HG03520 (cell line): ENCODE data around the gene PCBP3.
"Not testable (repeated sequence)": the region's sequence is repeated elsewhere in the genome, so short reads cannot be mapped to it uniquely, and the experiment has no call there.

ENCODE experiments used
- ATAC-seq: cut with Tn5 transposase; IDR thresholded peaks from one replicate; pipeline ENCODE4 v1.9.1; 2021; ENCODE audit warnings: mild to moderate bottlenecking, moderate library complexity; ENCODE audit not compliant: unreplicated experiment

Gene PCBP3

DNA sequence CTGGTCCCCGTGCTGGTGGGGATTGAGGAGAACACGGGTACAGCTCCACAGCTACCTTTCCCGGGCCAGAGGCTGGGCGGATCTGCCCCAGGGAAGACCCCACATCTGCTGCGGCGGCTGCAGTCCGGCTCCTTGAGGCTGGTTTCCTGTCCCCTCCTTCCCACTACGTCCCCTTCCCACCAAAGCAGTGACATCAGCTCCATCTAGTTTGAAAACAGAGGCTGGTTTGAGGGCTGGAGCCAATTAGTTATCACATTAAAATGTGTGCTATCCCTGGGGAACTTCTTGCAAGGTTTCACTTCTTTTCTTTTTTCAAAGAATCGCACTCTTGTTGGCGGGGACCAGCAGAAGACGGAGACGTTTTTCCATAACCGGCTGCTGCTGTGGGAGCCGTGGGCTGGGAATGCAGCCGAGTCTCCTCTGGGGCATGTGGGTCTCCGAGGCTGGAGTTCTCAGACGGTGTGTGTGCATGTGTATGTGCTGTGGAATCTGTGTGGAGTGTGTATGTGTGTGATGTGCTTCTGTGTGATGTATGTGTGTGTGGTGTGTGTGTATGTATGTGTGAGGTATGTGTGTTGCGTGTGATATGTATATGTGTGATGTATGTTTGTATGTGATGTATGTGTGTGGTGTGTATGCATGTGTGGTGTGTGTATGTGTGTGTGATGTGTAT lies 8.9 kb upstream of the PCBP3 start:
- no peak for ATAC-seq

DNA sequence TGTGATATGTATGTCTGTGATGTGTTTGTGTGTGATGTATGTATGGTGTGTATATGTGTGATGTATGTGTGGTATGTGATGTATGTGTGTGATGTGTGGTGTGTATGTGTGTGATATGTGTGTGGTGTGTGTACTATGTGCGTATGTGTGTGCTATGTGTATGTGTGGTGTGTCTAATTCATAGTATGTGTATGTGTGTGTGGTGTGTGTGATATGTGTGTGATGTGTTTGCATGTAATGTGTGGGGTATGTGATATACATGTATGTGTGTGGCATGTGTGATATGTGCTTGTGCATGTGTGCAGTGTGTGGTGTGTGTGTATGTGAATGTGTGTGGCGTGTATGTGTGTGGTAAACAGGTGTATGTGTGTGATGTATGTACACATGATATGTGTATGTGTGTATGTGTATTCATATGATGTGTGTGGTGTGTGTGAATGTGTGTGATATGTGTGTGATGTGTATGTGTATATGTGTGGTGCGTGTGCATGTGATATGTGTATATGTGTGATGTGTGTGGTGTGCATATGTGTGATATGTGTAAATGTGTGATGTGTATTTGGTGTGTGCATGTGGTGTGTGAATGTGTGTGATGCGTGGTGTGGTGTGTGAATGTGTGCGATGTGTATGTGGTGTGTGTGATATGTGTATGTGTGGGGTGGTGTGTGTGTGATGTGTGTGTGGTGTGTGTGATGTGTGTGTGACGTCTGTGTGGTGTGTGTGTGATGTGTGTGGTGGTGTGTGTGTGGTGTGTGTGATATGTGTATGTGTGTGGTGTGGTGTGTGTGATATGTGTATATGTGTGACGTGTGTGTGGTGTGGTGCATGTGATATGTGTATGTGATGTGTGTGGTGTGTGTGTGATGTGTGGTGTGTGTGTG lies 8.0 kb upstream of the PCBP3 start:
- ATAC-seq, result no peak

DNA sequence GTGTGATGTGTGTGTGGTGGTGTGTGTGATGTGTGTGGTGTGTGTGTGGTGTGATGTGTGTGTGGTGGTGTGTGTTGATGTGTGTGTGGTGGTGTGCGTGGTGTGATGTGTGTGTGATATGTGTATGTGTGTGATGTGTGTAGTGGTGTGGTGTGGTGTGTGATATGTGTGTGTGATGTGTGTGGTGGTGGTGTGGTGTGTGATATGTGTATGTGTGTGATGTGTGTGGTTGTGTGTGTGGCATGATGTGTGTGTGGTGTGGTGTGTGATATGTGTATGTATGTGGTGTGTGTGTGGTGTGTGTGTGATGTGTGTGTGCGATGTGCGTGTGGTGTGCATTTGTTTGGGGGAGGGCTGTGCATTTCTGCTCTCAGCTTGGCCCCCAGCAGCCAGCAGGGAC lies 7.1 kb upstream of the PCBP3 start:
- no peak for ATAC-seq

DNA sequence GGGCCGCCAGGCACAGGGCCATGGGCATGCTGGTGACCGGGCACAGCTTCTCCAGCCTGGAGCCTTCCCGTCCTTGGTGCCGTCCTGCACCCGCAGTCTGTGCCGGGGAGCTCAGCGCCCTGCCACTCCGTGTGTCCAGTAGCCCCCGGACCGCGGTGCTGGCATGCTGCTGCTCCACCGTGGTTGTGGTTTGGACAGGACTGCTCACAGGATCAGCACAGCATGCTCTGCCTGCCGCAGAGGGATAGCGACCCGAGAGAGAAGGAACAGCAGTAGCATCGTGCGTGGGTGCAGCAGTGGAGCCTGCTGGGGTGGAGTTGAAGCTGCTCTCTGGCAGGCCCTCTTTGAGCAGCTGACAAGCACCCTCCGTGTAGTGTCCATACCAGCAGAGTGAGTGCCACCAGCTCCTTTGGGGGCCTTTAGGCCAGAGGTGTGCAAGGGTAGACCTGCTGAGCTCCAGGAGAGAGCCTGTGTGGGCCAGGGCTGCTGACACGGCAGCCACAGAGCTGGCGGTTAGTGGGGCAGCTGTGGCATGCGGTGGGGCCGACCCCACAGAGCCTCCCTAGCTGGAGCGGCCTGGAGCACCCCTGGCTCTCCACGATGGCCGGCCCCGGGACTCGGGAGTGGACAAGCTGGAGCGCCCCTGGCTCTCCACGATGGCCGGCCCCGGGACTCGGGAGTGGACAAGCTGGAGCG lies 6.4 kb upstream of the PCBP3 start:
- no peak for ATAC-seq

DNA sequence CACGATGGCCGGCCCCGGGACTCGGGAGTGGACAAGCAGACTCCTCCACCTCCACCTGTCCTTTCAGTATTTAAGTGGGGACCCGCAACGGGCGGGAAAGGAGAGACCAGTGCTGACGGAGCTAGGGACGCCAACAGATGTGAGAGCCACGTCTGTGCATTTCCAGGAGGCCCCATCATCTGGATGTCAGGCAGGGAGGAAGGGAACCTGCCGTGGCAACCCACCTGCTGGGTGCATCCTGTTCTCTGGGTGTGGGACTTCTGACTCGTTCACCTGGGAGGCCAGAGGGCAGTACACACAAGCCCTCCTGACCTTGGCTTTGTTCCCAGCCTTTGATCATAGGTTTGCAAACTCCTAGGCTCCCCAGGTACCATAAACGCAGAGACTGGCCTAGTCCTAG lies 5.6 kb upstream of the PCBP3 start:
- ATAC-seq, result no peak

DNA sequence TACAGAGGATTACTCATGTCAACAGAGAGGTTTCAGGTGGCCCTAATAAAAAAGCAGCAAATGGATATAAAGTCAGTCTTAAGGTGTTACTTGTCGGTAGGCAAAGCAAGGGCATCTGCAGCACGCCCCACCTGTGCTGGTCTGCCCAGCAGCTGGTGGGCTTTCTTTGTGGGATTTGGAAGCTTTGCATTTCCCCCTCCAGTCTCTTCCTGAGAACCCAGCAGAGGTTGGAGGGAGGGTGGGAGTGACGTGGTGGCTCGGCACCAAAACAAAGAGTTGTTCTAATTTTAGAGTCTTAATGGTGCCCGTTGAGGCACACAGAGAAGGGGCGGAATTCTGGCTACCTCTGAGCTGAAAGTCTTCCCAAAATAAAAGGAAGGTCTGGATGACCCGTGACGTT lies 4.8 kb upstream of the PCBP3 start:
- no peak for ATAC-seq

DNA sequence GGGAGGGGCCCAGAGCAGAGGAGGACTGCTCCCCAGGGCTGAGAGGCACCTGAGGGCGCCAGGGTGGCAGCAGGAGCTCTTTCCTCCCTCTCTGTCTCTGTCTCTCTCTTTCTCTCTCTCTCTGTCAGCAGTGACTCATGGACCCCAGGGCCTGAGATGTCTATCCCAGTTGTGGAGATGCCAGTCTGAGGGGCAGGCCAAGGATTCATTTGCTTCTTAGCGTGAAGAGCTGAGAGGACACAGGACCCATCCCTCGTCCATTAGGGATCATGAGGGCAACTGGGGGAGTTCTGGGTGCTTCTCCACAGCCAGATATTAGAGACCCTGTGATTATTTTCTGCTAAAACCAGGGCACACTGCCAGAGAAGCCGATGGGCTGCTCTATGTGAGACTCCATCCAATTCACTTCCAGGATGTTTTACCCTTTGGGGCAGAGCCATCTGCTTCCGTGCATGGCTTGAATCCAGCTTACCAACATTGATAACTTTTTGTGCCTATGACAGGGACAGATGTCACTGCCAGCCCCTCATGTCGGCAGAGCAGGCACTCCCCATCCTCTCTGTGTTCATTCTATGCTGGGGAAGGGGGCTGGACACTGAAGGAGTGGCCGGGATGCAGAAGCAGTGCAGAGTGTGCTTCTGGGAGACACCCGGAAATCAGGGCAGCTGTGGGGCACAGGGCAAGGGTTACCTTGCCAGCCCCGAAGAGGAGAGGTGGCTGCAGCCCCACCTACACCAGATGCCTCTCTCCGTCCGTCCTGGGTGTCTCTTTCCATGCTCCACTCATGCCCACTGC lies 4.1 kb upstream of the PCBP3 start:
- no peak for ATAC-seq

DNA sequence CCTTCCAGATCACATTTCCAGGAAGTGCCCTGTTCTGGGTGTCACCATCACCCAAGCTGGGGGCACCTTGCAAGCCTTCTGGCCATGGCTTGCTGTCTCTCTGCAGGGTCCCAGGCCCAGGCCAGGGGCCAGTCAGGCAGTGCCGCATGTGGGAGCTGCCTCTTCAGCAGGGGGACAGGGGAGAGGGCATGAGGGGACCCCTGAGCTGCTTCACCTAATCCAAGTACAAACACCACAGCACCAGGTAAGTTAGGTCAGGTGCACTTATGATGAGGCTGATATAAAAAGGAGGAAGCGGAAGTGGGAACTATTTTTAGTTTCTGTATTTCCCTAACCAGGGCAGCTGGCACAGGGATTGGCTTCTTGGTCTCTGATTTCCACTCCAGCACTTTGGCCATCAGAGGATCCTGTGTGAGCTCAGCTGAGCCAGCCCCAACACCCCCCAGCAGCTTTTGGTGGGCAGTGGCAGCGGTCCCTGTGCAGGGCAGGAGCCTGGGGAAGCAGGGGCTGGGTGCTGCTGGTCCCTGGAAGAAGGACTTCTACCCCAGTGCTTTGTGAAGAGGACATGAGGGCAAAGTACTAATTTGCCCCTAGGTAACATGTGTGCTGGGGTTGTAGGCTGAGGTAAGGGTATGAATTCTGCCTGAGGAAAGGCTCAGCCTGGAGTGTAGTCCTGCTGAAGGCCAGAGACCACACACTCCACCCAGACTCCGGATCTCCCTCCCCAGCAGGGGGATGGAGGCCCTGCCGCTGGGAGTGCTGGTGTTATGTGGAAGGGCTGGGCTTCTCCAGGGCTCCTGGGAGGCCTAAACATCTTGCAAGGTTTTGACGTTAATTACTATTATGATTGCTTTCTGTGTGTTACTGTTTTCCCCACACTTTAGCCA lies 3.3 kb upstream of the PCBP3 start:
- ATAC-seq, result no peak

DNA sequence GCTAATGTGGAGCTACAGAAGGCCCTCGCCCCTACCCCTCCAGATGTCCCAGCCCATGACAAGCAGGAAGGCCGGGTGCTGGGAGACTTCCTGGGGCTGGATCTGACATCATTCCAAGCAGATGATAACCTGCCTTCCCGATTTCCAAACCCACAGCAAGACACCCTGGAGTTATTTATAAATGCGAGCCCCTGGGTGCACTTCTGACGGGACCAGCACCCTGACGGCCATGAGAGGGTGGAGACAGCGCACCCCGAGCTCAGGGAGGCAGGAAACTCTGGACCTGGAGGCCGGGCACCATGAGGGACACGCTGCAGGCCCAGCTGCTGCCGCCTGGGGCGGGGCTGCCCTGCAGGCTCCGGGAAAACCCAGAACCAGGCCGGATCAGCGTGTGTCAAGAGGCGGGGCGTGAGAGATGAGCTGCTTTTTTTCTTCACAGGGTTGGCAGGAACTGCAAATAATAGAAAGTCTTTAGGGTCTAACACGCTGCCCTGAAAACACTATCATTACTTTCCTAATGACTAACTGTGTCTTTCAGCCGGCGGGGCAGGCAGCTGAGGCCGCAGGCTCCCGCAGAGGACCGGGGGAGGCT lies 2.5 kb upstream of the PCBP3 start:
- ATAC-seq, result no peak

DNA sequence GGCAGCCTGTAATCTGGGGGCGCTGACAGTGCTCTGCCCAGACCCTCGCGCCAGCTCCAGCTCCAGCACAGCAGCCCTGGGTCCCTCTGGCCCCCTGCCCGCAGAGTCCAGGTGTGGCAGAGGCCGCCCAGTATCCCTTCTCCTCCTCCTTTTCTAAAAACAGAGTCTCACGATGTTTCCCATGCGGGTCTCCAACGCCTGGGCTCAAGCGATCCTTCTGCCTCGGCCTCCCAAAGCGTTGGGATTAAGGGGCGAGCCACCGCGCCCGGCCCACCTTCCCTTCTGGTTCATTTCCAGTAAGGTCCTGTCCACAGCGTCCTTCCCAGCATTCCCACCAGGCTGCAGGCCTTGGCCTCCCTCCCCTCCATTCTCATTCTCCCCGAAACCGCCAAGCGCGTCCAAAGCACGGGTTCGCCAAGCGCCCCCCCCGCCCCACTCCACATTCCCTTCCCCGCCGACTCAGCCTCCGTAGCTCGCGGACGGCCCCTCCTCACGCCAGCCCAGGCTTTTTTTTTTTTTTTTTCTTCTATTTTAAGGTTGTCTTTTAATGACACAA lies 2.0 kb upstream of the PCBP3 start:
- ATAC-seq, result no peak

DNA sequence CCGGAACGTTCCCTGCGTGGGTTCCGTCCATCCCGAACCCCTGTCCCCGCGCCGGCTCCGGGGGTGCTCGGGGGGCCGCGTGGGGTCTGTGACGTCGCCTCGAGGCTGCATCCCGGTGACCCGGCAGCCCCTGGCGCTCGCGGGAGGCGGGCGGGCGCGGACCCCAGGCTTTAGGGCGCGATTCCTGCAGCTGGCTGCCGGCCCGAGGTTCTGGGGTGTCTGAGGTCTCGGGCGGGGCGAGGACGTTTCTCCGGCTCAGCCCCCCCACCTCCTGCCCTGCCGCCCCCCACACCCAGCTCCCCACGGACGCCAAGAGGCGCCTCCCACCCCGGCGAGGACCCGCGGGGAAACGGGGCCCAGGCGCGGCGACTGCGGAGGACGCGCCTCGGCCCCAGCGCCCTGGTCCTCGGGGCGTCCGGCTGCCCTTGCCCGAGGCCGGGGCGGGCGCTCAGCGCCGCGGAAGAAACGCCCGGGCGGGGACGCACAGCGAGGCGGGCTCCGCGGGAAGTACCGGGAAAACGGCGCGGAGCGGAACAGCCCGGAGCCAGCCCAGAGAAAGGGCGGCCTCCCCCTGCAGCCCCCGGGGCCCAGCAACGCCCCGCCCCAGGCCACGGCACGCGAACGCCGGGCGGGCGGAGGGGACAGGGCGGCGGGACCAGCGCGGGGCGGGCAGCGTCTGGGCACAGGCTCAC lies 1.3 kb upstream of the PCBP3 start:
- ATAC-seq, result no peak

DNA sequence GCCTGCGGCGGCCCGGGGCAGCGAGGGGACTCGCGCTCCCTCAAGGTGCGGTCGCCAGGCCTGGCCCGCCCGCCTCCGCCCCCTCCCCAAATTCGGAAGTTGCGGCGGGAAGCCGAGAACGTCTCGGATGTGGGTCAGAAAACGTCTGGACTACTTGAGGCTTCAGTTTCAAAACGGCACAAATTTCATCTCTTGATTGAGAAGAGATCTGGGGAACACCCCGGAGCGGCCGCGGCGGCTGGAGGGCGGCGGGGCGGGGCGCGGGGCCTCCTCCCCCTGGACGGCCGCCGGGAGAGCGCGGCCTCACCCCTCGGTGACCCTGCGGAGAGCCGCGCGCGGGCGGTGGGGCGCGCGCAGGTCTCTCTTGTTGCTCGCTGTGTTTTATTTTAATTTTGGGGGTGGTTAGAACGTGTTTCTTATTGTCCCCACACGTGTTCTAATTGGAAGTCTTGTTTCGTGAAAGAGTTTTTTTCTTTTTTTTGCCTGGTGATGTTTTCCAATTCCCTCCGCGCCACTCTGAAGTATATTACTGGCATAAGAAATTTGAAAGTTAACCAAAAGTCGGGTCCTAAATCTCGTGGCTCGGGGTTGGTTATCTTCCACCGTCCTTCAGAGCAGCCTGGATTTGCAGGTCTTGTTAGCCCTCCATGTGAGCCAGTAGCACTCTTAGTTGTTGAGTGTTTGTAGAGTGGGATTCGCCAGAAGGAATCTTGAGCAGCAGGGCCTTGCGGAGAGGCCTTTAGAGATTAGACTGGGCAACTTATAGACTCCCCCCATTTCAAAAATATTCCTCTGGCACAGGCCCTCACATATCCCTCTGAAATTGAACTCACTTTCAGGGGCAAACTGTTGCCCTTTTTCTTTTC lies 749 bp downstream of the PCBP3 start:
- no peak for ATAC-seq

DNA sequence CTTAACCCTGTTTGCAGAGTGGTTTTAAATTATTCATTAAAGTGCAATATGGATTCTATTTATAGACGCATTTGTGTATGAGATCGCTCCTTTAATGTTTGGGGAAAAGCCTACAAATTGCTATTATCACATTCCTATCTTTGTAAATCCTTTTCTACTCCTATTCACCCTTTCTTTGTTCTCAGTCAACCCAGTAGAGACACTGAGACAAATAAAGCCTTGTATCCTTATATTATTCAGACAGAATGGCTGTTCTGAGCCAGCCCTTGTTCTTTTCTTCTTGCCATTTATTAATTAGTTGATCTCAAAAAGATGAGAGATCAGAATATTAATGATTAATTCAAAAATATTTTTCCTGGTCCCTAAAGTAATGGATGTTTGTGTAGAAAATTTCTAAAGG lies 8.4 kb downstream of the PCBP3 start:
- ATAC-seq, result no peak

DNA sequence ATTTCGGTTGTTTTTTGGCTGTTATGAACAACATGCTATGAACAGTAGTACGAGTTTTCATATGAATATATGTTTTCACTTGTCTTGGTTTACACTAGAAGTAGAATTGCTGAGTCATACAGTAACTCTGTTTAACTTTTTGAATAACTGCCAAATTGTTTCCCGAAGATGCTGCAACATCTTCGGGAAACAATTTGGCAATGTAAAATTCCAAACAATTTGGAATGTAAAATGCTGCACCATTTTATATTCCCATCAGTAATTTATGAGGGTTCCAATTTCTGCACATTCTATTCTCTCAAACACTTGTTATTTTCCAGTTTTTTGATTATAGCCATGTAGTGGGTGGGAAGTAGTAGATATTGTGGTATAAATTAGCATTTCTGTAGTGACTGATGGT lies 11.6 kb downstream of the PCBP3 start:
- no peak for ATAC-seq

DNA sequence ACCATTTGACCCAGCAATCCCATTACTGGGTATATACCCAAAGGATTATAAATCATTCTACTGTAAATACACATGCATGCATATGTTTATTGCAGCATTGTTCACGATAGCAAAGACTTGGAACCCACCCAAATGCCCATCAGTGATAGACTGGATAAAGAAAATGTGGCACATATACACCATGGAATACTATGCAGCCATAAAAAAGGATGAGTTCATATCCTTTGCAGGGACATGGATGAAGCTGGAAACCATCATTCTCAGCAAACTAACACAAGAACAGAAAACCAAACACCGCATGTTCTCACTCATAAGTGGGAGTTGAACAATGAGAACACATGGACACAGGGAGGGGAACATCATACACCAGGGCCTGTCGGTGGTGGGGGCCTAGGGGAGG lies 12.6 kb downstream of the PCBP3 start:
- ATAC-seq, result not testable (repeated sequence)

DNA sequence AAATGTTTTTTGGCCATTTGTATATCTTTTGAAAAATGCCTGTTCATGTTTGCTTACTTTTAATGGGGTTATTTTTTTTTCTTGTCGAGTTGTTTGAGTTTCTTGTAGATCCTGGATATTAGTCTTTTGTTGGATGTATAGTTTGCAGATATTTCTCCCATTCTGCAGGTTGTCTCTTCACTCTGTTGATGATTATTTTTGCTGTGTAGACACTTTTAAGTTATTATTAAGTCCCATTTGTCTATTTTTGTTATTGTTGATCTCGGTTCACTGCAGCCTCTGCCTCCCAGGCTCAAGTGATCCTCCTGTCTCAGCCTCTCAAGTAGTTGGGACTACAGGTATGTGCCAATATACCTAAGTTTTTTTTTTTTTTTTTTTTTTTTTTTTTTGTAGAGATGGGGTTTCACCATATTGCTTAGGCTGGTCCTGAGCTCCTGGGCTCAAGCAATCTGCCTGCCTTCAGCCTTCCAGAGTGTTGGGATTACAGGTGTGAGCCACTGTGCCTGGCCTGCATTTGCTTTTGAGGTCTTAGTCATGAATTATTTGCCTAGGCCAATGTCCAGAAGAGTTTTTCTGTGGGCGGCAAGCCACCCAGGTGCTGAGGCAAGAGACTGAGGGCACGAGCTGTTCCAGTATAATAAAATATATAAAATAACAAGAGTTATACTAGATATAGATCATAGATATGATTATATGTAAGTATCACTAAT lies 18.5 kb downstream of the PCBP3 start:
- ATAC-seq, result not testable (repeated sequence)

DNA sequence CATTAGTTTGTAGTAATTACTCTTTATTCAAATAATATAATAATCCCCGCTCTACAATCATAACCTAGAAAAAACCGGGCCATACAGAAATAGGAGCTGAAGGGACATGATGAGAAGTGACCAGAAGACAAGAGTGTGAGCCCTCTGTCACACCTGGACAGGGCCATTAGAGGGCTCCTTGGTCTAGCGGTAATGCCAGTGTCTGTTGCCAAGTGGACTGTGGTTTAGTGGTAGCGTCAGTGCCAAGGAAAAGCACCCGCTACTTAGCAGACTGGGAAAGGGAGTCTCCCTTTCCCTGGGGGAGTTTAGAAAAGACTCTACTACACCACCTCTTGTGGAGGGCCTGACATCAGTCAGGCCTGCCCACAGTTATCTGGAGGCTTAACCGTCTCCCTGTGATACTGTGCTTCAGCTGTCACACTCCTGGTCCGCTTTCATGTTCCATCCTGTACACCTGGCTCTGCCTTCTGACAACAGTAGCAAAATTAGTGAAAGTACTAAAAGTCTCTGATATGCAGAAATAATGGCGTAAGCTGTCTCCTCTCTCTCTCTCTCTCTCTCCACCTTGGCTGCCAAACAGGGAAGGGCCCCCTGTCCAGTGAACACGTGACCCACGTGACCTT lies 19.2 kb downstream of the PCBP3 start:
- not testable (repeated sequence) for ATAC-seq
